Measurements from ENCODE around the gene ALAS1. TPM values are rescaled to one million over a fixed set of nuclear protein-coding genes. Genes with fewer than 3 reads are reported as not detected.

Gene ALAS1
- total and polyA plus RNA-seq, 9 of the 15 experiments (the other 6 are each of a cell fraction or from before 2014, with no cell fraction given), result 21.4 to 49.5 (median 34.4) TPM

DNA sequence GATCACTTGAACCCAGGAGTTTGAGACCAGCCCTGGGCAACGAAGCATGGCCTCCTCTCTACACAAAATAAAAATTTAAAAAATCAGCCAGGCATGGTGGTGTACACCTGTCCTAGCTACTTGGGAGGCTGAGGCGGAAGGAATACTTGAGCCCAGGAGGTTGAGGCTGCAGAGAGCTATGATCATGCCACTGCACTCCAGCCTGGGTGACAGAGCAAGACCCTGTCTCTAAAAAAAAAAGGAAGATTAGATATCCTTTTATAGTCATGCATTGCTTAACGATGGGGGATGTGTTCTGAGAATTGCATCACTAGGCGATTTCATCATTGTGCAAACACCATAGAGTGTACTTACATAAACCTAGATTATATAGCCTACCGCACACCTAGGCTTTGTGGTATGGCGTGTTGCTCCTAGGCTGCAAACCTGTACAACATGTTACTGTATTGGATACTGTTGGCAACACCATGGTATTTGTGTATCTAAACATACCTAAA, 12.6 kb downstream of the ALAS1 start (continued):
- TF ChIP-seq, protein P1, sequence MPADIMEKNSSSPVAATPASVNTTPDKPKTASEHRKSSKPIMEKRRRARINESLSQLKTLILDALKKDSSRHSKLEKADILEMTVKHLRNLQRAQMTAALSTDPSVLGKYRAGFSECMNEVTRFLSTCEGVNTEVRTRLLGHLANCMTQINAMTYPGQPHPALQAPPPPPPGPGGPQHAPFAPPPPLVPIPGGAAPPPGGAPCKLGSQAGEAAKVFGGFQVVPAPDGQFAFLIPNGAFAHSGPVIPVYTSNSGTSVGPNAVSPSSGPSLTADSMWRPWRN (IDR thresholded peaks at IDR 0.05; ENCODE audit: low read depth), result no peak
- TF ChIP-seq, protein P2, sequence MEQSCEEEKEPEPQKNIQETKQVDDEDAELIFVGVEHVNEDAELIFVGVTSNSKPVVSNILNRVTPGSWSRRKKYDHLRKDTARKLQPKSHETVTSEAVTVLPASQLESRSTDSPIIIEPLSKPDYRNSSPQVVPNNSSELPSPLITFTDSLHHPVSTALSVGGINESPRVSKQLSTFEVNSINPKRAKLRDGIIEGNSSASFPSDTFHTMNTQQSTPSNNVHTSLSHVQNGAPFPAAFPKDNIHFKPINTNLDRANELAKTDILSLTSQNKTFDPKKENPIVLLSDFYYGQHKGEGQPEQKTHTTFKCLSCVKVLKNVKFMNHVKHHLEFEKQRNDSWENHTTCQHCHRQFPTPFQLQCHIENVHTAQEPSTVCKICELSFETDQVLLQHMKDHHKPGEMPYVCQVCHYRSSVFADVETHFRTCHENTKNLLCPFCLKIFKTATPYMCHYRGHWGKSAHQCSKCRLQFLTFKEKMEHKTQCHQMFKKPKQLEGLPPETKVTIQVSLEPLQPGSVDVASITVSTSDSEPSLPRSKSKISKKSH (CRISPR knock-in tag; IDR thresholded peaks at IDR 0.05), result no peak
- TF ChIP-seq, protein P3, sequence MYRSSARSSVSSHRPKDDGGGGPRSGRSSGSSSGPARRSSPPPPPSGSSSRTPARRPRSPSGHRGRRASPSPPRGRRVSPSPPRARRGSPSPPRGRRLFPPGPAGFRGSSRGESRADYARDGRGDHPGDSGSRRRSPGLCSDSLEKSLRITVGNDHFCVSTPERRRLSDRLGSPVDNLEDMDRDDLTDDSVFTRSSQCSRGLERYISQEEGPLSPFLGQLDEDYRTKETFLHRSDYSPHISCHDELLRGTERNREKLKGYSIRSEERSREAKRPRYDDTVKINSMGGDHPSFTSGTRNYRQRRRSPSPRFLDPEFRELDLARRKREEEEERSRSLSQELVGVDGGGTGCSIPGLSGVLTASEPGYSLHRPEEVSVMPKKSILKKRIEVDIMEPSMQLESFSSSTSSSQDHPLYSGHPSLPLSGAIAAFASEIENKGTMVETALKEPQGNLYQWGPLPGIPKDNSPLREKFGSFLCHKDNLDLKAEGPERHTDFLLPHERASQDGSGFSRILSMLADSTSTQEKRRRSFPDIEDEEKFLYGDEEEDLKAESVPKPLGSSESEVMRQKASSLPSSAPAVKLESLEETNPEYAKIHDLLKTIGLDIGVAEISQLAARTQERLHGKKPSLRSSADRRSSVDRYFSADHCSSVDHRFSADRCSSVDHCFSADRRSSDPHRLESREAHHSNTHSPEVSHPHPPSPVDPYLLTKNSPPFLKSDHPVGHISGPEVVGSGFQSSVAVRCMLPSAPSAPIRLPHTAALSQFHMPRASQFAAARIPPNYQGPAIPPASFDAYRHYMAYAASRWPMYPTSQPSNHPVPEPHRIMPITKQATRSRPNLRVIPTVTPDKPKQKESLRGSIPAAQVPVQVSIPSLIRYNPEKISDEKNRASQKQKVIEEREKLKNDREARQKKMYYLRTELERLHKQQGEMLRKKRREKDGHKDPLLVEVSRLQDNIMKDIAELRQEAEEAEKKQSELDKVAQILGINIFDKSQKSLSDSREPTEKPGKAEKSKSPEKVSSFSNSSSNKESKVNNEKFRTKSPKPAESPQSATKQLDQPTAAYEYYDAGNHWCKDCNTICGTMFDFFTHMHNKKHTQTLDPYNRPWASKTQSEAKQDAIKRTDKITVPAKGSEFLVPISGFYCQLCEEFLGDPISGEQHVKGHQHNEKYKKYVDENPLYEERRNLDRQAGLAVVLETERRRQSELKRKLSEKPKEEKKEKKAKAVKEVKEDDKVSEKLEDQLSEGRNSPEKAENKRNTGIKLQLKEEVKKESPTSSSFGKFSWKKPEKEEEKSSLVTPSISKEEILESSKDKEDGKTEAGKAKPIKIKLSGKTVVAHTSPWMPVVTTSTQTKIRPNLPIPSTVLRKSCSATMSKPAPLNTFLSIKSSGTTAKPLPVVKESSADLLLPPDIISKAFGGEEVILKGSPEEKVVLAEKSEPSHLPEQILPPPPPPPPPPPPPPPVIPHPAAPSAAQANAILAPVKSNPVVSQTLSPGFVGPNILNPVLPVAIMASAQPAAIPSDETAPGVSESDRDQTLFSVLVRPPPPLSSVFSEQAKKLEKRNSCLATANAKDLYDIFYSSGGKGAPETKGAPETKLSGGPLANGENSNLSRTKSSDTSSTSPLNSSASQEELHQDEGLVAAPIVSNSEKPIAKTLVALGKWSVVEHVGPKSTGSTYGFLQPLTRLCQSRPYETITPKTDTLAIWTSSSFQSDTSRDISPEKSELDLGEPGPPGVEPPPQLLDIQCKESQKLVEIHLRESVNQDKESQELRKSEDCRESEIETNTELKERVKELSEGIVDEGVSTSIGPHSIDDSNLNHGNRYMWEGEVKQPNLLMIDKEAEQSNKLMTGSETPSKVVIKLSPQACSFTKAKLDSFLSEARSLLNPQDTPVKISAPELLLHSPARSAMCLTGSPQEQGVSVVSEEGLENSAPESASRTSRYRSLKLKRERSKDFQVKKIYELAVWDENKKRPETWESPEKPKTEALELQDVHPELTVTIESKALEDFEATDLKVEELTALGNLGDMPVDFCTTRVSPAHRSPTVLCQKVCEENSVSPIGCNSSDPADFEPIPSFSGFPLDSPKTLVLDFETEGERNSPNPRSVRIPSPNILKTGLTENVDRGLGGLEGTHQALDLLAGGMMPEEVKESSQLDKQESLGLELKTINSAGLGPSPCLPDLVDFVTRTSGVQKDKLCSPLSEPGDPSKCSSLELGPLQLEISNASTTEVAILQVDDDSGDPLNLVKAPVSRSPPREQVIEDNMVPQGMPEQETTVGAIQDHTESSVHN (IDR thresholded peaks at IDR 0.05; ENCODE audit: borderline replicate concordance in 1 of 2, low read depth in 1 of 2), result peak in 1 of 2 experiments; percentile 41; a peak in 1 of 4 replicates
- TF ChIP-seq ATF7 (IDR thresholded peaks at IDR 0.05) (peak; percentile 86), GABPB1 (CRISPR knock-in tag; IDR thresholded peaks at IDR 0.05) (no peak), YBX1 (IDR thresholded peaks at IDR 0.05) (no peak), HIVEP1 (CRISPR knock-in tag; IDR thresholded peaks at IDR 0.05) (no peak), DACH1 (IDR thresholded peaks at IDR 0.05; ENCODE audit: partially characterized antibody) (no peak), CEBPG (CRISPR knock-in tag; IDR thresholded peaks at IDR 0.05) (peak; percentile 88), CEBPG (tag; conservative IDR thresholded peaks at IDR 0.05 in 1 of 2, IDR thresholded peaks at IDR 0.05 in 1 of 2) (peak; percentile 97)
- TF ChIP-seq, protein P4, sequence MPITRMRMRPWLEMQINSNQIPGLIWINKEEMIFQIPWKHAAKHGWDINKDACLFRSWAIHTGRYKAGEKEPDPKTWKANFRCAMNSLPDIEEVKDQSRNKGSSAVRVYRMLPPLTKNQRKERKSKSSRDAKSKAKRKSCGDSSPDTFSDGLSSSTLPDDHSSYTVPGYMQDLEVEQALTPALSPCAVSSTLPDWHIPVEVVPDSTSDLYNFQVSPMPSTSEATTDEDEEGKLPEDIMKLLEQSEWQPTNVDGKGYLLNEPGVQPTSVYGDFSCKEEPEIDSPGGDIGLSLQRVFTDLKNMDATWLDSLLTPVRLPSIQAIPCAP (CRISPR knock-in tag; IDR thresholded peaks at IDR 0.05; ENCODE audit: borderline replicate concordance), result no peak
- TF ChIP-seq, protein P5, sequence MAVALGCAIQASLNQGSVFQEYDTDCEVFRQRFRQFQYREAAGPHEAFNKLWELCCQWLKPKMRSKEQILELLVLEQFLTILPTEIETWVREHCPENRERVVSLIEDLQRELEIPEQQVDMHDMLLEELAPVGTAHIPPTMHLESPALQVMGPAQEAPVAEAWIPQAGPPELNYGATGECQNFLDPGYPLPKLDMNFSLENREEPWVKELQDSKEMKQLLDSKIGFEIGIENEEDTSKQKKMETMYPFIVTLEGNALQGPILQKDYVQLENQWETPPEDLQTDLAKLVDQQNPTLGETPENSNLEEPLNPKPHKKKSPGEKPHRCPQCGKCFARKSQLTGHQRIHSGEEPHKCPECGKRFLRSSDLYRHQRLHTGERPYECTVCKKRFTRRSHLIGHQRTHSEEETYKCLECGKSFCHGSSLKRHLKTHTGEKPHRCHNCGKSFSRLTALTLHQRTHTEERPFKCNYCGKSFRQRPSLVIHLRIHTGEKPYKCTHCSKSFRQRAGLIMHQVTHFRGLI (CRISPR knock-in tag; IDR thresholded peaks at IDR 0.05), result no peak
- TF ChIP-seq, protein P6, sequence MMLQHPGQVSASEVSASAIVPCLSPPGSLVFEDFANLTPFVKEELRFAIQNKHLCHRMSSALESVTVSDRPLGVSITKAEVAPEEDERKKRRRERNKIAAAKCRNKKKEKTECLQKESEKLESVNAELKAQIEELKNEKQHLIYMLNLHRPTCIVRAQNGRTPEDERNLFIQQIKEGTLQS (IDR thresholded peaks at IDR 0.05), result peak; percentile 92
- TF ChIP-seq, protein P6 (CRISPR knock-in tag; conservative IDR thresholded peaks at IDR 0.05), result no peak

Data from K562 (cell line).